Glutamatergic neuron (in vitro differentiated cells): ENCODE data around the gene FOLR2. TPM values are rescaled to one million over a fixed set of nuclear protein-coding genes. Genes with fewer than 3 reads are reported as not detected.
"Not testable (repeated sequence)": the region's sequence is repeated elsewhere in the genome, so short reads cannot be mapped to it uniquely, and the experiment has no call there.

Experiments used
- DNase-seq: peaks from one replicate; pipeline ENCODE4 v3.0.0; 2022
- H3K27ac Mint-ChIP-seq: one replicate; pipeline ENCODE4 v1.8.0; 2020; ENCODE audit warnings: mild to moderate bottlenecking, mixed read lengths, inconsistent platforms; ENCODE audit not compliant: unreplicated experiment
- H3K27me3 Mint-ChIP-seq: one replicate; pipeline ENCODE4 v1.8.0; 2020; ENCODE audit warnings: mild to moderate bottlenecking, moderate library complexity, mixed read lengths, inconsistent platforms; ENCODE audit not compliant: unreplicated experiment
- H3K36me3 Mint-ChIP-seq: one replicate; pipeline ENCODE4 v1.8.0; 2020; ENCODE audit warnings: mild to moderate bottlenecking, mixed read lengths, inconsistent platforms; ENCODE audit not compliant: unreplicated experiment
- H3K4me1 Mint-ChIP-seq: one replicate; pipeline ENCODE4 v1.8.0; 2020; ENCODE audit warnings: mild to moderate bottlenecking, low read depth, mixed read lengths, inconsistent platforms; ENCODE audit not compliant: unreplicated experiment
- H3K4me3 Mint-ChIP-seq: one replicate; pipeline ENCODE4 v1.8.0; 2020; ENCODE audit warnings: mild to moderate bottlenecking, mixed read lengths, inconsistent platforms; ENCODE audit not compliant: unreplicated experiment
- H3K9me3 Mint-ChIP-seq: one replicate; pipeline ENCODE4 v1.8.0; 2020; ENCODE audit warnings: mild to moderate bottlenecking, moderate library complexity, mixed read lengths, inconsistent platforms; ENCODE audit not compliant: unreplicated experiment
- total RNA-seq: library from RNA; stranded (reverse); fragmentation: NEBNext Ultra II Directional; extraction: Animal tissue kit (Norgen Biotek cat#: 25700); gene quantifications from one replicate; pipeline ENCODE4 v1.2.1, GENCODE V29; 2021; ENCODE audit not compliant: unreplicated experiment
- TF ChIP-seq, protein P1 (sequence below): fragments of 200-600 bp; sonication (generic); IDR thresholded peaks from one replicate; pipeline ENCODE4 v1.5.0; 2021; ENCODE audit not compliant: partially characterized antibody, unreplicated experiment

FOLR2 gene
- total RNA-seq, 1 donor from 2014 or later = not detected

DNA sequence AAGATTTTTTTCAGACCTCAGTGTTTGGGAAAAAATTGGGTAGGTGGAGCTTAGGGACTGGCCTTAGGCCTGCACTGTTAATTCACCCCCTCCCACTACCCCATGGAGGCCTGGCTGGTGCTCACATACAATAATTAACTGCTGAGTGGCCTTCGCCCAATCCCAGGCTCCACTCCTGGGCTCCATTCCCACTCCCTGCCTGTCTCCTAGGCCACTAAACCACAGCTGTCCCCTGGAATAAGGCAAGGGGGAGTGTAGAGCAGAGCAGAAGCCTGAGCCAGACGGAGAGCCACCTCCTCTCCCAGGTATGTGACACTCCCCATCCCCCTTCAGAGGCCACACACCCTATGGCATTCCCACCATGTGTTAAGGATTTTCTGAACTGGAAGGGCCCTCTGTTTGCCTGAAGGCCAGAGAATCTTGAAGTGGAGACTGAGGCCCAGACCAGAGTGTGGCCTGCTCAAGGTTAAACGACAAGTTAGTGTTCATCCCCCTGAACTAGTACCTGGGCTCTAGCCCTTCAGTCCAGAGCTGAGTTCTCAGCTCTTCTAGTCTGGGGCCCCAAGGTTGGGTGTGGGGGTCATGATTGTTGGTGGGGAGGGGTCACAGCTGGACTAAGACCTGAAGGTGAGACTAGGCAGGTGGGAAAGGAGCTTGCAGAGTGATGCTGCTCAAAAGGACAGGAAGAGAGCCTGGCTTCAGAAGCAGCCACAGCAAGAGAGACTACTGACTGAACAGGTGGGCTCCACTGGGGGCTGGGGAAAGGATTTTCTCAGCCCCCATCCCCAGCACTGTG is 26.9 kb upstream of the FOLR2 start:
- Mint-ChIP-seq H3K4me3 (no peak overlapping the region), H3K27me3 (no peaks in the 10 kb centered on the region), H3K9me3 (peaks cover 1% of the 10 kb centered on the region), H3K27ac (no peak overlapping the region), H3K4me1 (no peaks in the 10 kb centered on the region), H3K36me3 (no peaks in the 10 kb centered on the region)
- DNase-seq = no peak
- TF ChIP-seq, protein P1, sequence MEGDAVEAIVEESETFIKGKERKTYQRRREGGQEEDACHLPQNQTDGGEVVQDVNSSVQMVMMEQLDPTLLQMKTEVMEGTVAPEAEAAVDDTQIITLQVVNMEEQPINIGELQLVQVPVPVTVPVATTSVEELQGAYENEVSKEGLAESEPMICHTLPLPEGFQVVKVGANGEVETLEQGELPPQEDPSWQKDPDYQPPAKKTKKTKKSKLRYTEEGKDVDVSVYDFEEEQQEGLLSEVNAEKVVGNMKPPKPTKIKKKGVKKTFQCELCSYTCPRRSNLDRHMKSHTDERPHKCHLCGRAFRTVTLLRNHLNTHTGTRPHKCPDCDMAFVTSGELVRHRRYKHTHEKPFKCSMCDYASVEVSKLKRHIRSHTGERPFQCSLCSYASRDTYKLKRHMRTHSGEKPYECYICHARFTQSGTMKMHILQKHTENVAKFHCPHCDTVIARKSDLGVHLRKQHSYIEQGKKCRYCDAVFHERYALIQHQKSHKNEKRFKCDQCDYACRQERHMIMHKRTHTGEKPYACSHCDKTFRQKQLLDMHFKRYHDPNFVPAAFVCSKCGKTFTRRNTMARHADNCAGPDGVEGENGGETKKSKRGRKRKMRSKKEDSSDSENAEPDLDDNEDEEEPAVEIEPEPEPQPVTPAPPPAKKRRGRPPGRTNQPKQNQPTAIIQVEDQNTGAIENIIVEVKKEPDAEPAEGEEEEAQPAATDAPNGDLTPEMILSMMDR = no peak

- no peak overlapping the region for H3K4me3 Mint-ChIP-seq
- TF ChIP-seq, protein P1 = no peak
- peaks cover 1% of the 10 kb centered on the region for H3K9me3 Mint-ChIP-seq
- H3K27me3 Mint-ChIP-seq = no peaks in the 10 kb centered on the region
- no peaks in the 10 kb centered on the region for H3K4me1 Mint-ChIP-seq
- no peaks in the 10 kb centered on the region for H3K36me3 Mint-ChIP-seq
- H3K27ac Mint-ChIP-seq = no peak overlapping the region
- no peak for DNase-seq
Observed at GRCh38 chr11:72190631-72191071, 25.9 kb upstream of the FOLR2 start.

GRCh38 chr11:72191961-72192381 is 24.6 kb upstream of the FOLR2 start, which contains the start of gene FOLR1:
FOLR1 (plus strand) TSS chr11:72192140; CDS start chr11:72192174, 34 bp downstream.
- no peak for DNase-seq
- H3K4me1 Mint-ChIP-seq = no peaks in the 10 kb centered on the region
- no peaks in the 10 kb centered on the region for H3K36me3 Mint-ChIP-seq
- peaks cover 1% of the 10 kb centered on the region for H3K9me3 Mint-ChIP-seq
- H3K4me3 Mint-ChIP-seq = no peak within 1 kb of the TSS
- H3K27ac Mint-ChIP-seq = no peak within 1 kb of the TSS
- no peaks in the 10 kb centered on the region for H3K27me3 Mint-ChIP-seq
- TF ChIP-seq, protein P1 = no peak

GRCh38 chr11:72195518-72196270 is 20.9 kb upstream of the FOLR2 start:
- Mint-ChIP-seq H3K27me3 (no peaks in the 10 kb centered on the region), H3K9me3 (peaks cover 1% of the 10 kb centered on the region), H3K4me1 (no peaks in the 10 kb centered on the region), H3K27ac (no peak overlapping the region), H3K4me3 (no peak overlapping the region), H3K36me3 (no peaks in the 10 kb centered on the region)
- TF ChIP-seq, protein P1 = no peak
- DNase-seq = no peak

GRCh38 chr11:72201445-72201844 is 15.1 kb upstream of the FOLR2 start:
- H3K27ac Mint-ChIP-seq, H3K4me1 Mint-ChIP-seq, H3K36me3 Mint-ChIP-seq, H3K27me3 Mint-ChIP-seq, H3K4me3 Mint-ChIP-seq, DNase-seq, H3K9me3 Mint-ChIP-seq: not testable (repeated sequence)
